Cardiac muscle cell (in vitro differentiated cells and primary cell): Measurements from ENCODE around the gene HCFC1. TPM values are rescaled to one million over a fixed set of nuclear protein-coding genes. Genes with fewer than 3 reads are reported as not detected.
A peak's percentile ranks its signal among the peaks of the same experiment; 100 is the strongest.

ENCODE experiments used
- DNase-seq, 2 donors: peaks; one replicate each; pipeline versions ENCODE4 v3.0.0 to v3.0.0-alpha.2; 2010 to 2017; ENCODE audit warnings: low read depth in 1 of 2, low spot score in 1 of 2
- H3K27ac ChIP-seq: fragments of 200-600 bp; sonication (generic); 2 replicates; pipeline ENCODE4 v1.5.1; 2016
- H3K27me3 ChIP-seq: fragments of 200-600 bp; sonication (generic); 2 replicates; pipeline ENCODE4 v1.6.0; 2016; ENCODE audit warnings: control low read depth
- H3K36me3 ChIP-seq: fragments of 200-600 bp; sonication (generic); 2 replicates; pipeline ENCODE4 v1.5.1; 2016; ENCODE audit warnings: control low read depth
- H3K4me1 ChIP-seq: fragments of 200-600 bp; sonication (generic); 2 replicates; pipeline ENCODE4 v1.8.1; 2017; ENCODE audit warnings: low read depth, mild to moderate bottlenecking, mixed run types
- H3K4me3 ChIP-seq: fragments of 200-600 bp; sonication (generic); 2 replicates; pipeline ENCODE4 v1.5.1; 2016; ENCODE audit warnings: mild to moderate bottlenecking
- H3K9me3 ChIP-seq: fragments of 200-600 bp; sonication (generic); 2 replicates; pipeline ENCODE4 v1.5.1; 2017; ENCODE audit warnings: low read depth, mild to moderate bottlenecking, control low read depth
- CTCF ChIP-seq: IDR thresholded peaks from 2 replicates; pipeline ENCODE4 v1.5.1; 2012; ENCODE audit warnings: low read depth, mild to moderate bottlenecking, low read length
- polyA plus RNA-seq: library from polyadenylated mRNA; unstranded; fragments of >200 nt; fragmentation: Nextera tagmentation; extraction: Ambion mirVana; gene quantifications from 2 replicates; pipeline ENCODE4 v1.2.1, GENCODE V29; 2016
- total RNA-seq: library from RNA; depleted of rRNA; stranded (reverse); fragments of >200 nt; gene quantifications from 2 replicates; pipeline ENCODE4 v1.2.3, GENCODE V29; 2016

HCFC1 gene
- total and polyA plus RNA-seq, 2 experiments from 2014 or later: 21.5 to 85.6 TPM

GRCh38 chrX:153900831-153901752 lies 70.5 kb downstream of the HCFC1 start:
- Histone ChIP-seq H3K4me3 (no peak overlapping the region), H3K27me3 (no peaks in the 10 kb centered on the region), H3K9me3 (no peaks in the 10 kb centered on the region), H3K36me3 (no peaks in the 10 kb centered on the region), H3K4me1 (no peaks in the 10 kb centered on the region), H3K27ac (no peak overlapping the region)
- DNase-seq: peak; percentile 46 to 91
- no peak for TF ChIP-seq CTCF

GRCh38 chrX:153897899-153898298 lies 73.7 kb downstream of the HCFC1 start:
- no peak overlapping the region for H3K27ac ChIP-seq
- no peaks in the 10 kb centered on the region for H3K9me3 ChIP-seq
- no peak overlapping the region for H3K4me3 ChIP-seq
- no peak for TF ChIP-seq CTCF
- no peaks in the 10 kb centered on the region for H3K27me3 ChIP-seq
- no peak for DNase-seq
- H3K4me1 ChIP-seq: no peaks in the 10 kb centered on the region
- no peaks in the 10 kb centered on the region for H3K36me3 ChIP-seq

Other genes with a start within 250 kb of the HCFC1 start
- 74.7 and 94.0 TPM in 2 replicates for gene BCAP31, start 247.4 kb downstream of the HCFC1 start, total RNA-seq
- gene BCAP31, start 247.4 kb downstream of the HCFC1 start, polyA plus RNA-seq: 189 and 269 TPM in 2 replicates
- 23.8 and 28.7 TPM in 2 replicates for gene ABCD1, start 247.0 kb downstream of the HCFC1 start, total RNA-seq
- 14.6 and 15.3 TPM in 2 replicates for gene ABCD1, start 247.0 kb downstream of the HCFC1 start, polyA plus RNA-seq
- gene PLXNB3, start 207.6 kb downstream of the HCFC1 start, total RNA-seq: 0.48 and 0.85 TPM in 2 replicates
- 0.34 and 1.4 TPM in 2 replicates for gene PLXNB3, start 207.6 kb downstream of the HCFC1 start, polyA plus RNA-seq
- gene SRPK3, start 190.8 kb downstream of the HCFC1 start, total RNA-seq: not detected in 2 replicates
- 0.57 and 0.71 TPM in 2 replicates for gene SRPK3, start 190.8 kb downstream of the HCFC1 start, polyA plus RNA-seq
- gene IDH3G, start 177.4 kb downstream of the HCFC1 start, total RNA-seq: 107 and 110 TPM in 2 replicates
- gene IDH3G, start 177.4 kb downstream of the HCFC1 start, polyA plus RNA-seq: 99.8 and 146 TPM in 2 replicates
- 124 and 242 TPM in 2 replicates for gene SSR4, start 177.2 kb downstream of the HCFC1 start, total RNA-seq
- gene SSR4, start 177.2 kb downstream of the HCFC1 start, polyA plus RNA-seq: 275 and 374 TPM in 2 replicates
- 5.4 and 5.8 TPM in 2 replicates for gene PDZD4, start 141.3 kb downstream of the HCFC1 start, total RNA-seq
- 0.50 and 1.7 TPM in 2 replicates for gene PDZD4, start 141.3 kb downstream of the HCFC1 start, polyA plus RNA-seq
- 0.86 and 1.1 TPM in 2 replicates for gene L1CAM, start 85.6 kb downstream of the HCFC1 start, total RNA-seq
- 1.4 and 1.5 TPM in 2 replicates for gene L1CAM, start 85.6 kb downstream of the HCFC1 start, polyA plus RNA-seq
- not detected in 2 replicates for gene AVPR2, start 67.1 kb downstream of the HCFC1 start, total RNA-seq
- 0.11 TPM in 1 of 2 replicates, not detected in the other for gene AVPR2, start 67.1 kb downstream of the HCFC1 start, polyA plus RNA-seq
- 20.5 and 47.4 TPM in 2 replicates for gene ARHGAP4, start 45.6 kb downstream of the HCFC1 start, total RNA-seq
- 16.5 and 30.1 TPM in 2 replicates for gene ARHGAP4, start 45.6 kb downstream of the HCFC1 start, polyA plus RNA-seq
- gene NAA10, start 36.8 kb downstream of the HCFC1 start, total RNA-seq: 90.1 and 127 TPM in 2 replicates
- gene NAA10, start 36.8 kb downstream of the HCFC1 start, polyA plus RNA-seq: 163 and 186 TPM in 2 replicates
- gene RENBP, start 27.2 kb downstream of the HCFC1 start, total RNA-seq: 5.7 and 12.4 TPM in 2 replicates
- gene RENBP, start 27.2 kb downstream of the HCFC1 start, polyA plus RNA-seq: 7.4 and 8.7 TPM in 2 replicates
- 12.9 and 13.4 TPM in 2 replicates for gene TMEM187, start 936 bp upstream of the HCFC1 start, total RNA-seq
- gene TMEM187, start 936 bp upstream of the HCFC1 start, polyA plus RNA-seq: 12.9 and 14.6 TPM in 2 replicates
- gene IRAK1, start 48.1 kb upstream of the HCFC1 start, total RNA-seq: 22.7 and 27.3 TPM in 2 replicates
- gene IRAK1, start 48.1 kb upstream of the HCFC1 start, polyA plus RNA-seq: 31.1 and 31.7 TPM in 2 replicates
- gene MECP2, start 125.9 kb upstream of the HCFC1 start, total RNA-seq: 57.2 and 64.5 TPM in 2 replicates
- gene MECP2, start 125.9 kb upstream of the HCFC1 start, polyA plus RNA-seq: 15.6 and 17.9 TPM in 2 replicates
- not detected in 2 replicates for gene OPN1LW, start 172.4 kb upstream of the HCFC1 start, total RNA-seq
- not detected in 2 replicates for gene OPN1LW, start 172.4 kb upstream of the HCFC1 start, polyA plus RNA-seq
- gene OPN1MW, start 210.8 kb upstream of the HCFC1 start, total RNA-seq: not detected in 2 replicates
- gene OPN1MW, start 210.8 kb upstream of the HCFC1 start, polyA plus RNA-seq: not detected in 2 replicates
- not detected in 2 replicates for gene OPN1MW2, start 247.9 kb upstream of the HCFC1 start, total RNA-seq
- not detected in 2 replicates for gene OPN1MW2, start 247.9 kb upstream of the HCFC1 start, polyA plus RNA-seq